Stomach (tissue), 4 donors: ENCODE measurements around the gene PLCB4.

Source experiments
- CTCF ChIP-seq, 7 experiments: fragments of 450-650 bp in 4 of 7; fragments of 200-600 bp in 3 of 7; sonication (generic) in 3 of 7; IDR thresholded peaks; one replicate each; pipeline ENCODE4 v1.5.1; 2016 to 2019; ENCODE audit warnings: antibody characterized with exemption in 7 of 7, control low read depth in 2 of 7, mild to moderate bottlenecking in 1 of 7
- POLR2AphosphoS5 ChIP-seq, 3 donors: sonication (generic); formaldehyde crosslinking; IDR thresholded peaks; one replicate each; pipeline ENCODE4 v1.6.1; 2016; ENCODE audit warnings: antibody characterized with exemption in 3 of 3

DNA sequence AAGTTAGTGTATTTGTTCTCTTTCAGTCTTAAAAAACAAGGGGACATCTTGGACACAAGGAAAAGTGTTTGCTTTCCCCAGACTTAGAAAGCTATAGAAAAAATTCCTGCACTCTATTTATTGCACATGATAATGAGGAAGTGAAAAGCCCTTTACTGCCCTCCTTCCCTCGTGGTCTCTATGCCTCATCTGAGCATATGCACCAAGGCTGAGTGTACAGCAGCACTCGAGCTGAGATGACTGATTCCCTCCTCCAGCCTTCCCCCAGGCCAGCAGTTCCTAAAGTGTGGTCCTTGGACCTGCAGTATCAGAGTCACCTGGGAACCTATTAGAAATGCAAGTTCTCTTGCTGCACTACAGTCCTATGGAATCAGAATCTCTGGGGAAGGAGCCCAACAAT is 431.2 kb downstream of the PLCB4 start:
- no peak for TF ChIP-seq CTCF (IDR thresholded peaks at IDR 0.05)
- TF ChIP-seq POLR2AphosphoS5 (IDR thresholded peaks at IDR 0.05) = no peak
